Upper lobe of left lung (tissue), 6 donors: ENCODE results near the gene FAM174C. TPM values are rescaled to one million over a fixed set of nuclear protein-coding genes. Genes with fewer than 3 reads are reported as not detected.

Experiments used
- ATAC-seq, 2 donors: fragments of 200-7000 bp; cut with Tn5 transposase; one replicate each; pipeline ENCODE4 v1.9.1; 2022; ENCODE audit warnings: mild to moderate bottlenecking in 2 of 2, moderate library complexity in 2 of 2; ENCODE audit not compliant: low FRiP score in 2 of 2
- DNase-seq, 2 donors: peaks; one replicate each; pipeline ENCODE4 v3.0.0-alpha.2; 2019 to 2020
- H3K27ac ChIP-seq, 4 donors: fragments of 200-600 bp; sonication (generic); one replicate each; pipeline ENCODE4 v1.5.1; 2016 to 2019
- H3K27me3 ChIP-seq, 4 donors: fragments of 200-600 bp; sonication (generic); one replicate each; pipeline ENCODE4 v1.5.1; 2017 to 2019
- H3K36me3 ChIP-seq, 4 donors: fragments of 200-600 bp; sonication (generic); one replicate each; pipeline ENCODE4 v1.5.1; 2016 to 2019
- H3K4me1 ChIP-seq, 4 donors: fragments of 200-600 bp; sonication (generic); one replicate each; pipeline ENCODE4 v1.5.1; 2018 to 2019
- H3K4me3 ChIP-seq, 4 donors: fragments of 200-600 bp; sonication (generic); one replicate each; pipeline ENCODE4 v1.5.1; 2017 to 2019; ENCODE audit warnings: mild to moderate bottlenecking in 2 of 4, moderate library complexity in 1 of 4
- H3K9me3 ChIP-seq, 4 donors: fragments of 200-600 bp; sonication (generic); one replicate each; pipeline ENCODE4 v1.5.1; 2018 to 2019
- EP300 ChIP-seq, 4 donors: sonication (generic); formaldehyde crosslinking; IDR thresholded peaks; one replicate each; pipeline ENCODE4 v1.5.1; 2017; ENCODE audit warnings: antibody characterized with exemption in 4 of 4, control low read depth in 2 of 4
- POLR2A ChIP-seq, 4 donors: fragments of 450-650 bp; IDR thresholded peaks; one replicate each; pipeline ENCODE4 v1.5.1; 2016 to 2017; ENCODE audit warnings: antibody characterized with exemption in 4 of 4, mild to moderate bottlenecking in 2 of 4
- POLR2AphosphoS5 ChIP-seq, 2 donors: sonication (generic); formaldehyde crosslinking; IDR thresholded peaks; one replicate each; pipeline ENCODE4 v1.5.1; 2017; ENCODE audit warnings: antibody characterized with exemption in 2 of 2
- WGBS, 2 donors: methylation state at CpG; one replicate each; pipeline ENCODE4 v1.1.5; 2017 to 2018; 5-methylcytosine and 5-hydroxymethylcytosine counted together
- total RNA-seq, 6 donors: library from RNA; depleted of rRNA in 4 of 6; stranded (reverse); fragments of >200 nt in 4 of 6; gene quantifications; one replicate each; pipeline versions ENCODE4 v1.1.0 to v1.2.1, GENCODE V29; 2016 to 2021
- TF ChIP-seq, protein P1 (sequence below), 6 experiments: fragments of 450-650 bp in 4 of 6; fragments of 200-600 bp in 2 of 6; sonication (generic) in 2 of 6; IDR thresholded peaks; one replicate each; pipeline ENCODE4 v1.5.1; 2016 to 2019; ENCODE audit warnings: antibody characterized with exemption in 6 of 6
- donor health status: DM: no; HTN: no; CAD: no; lungs with moderate emphysema.
- donor health status: DM: no; HTN: yes; CAD: no; lungs with severe emphysema.

The FAM174C gene
- total RNA-seq, 6 donors from 2014 or later = 43.0 to 85.3 (median 59.6) TPM

DNA sequence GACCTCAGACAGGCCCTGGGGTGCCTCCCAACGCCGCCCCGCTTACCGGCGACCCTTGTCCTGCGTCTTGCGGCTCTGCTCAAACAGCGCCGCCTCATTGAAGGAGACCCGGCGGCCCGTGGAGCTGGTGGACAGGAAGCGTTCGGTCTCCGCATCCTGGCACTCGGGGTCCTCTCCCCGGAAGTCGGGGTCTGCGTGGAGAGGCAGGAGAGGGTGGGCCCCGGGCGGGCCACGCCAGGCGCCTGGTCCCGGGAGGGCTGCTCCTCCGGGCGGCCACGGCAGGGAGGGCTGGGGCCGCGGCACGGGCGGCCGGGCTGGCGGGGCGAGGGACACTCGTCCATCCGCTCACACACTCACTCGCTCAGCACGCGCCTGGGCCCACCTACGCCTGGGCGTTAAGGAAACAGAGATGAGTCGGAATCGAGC, 40.4 kb upstream of the FAM174C start:
- Histone ChIP-seq H3K4me3 (no peak overlapping the region), H3K4me1 (peaks cover 35 to 63% (median 40%) of the 10 kb centered on the region in 4 donors), H3K27me3 (peaks cover 0 to 9% (median 3%) of the 10 kb centered on the region in 4 donors), H3K27ac (no peak overlapping the region), H3K36me3 (no peaks in the 10 kb centered on the region), H3K9me3 (no peaks in the 10 kb centered on the region)
- ATAC-seq = no peak
- 93 to 94% methylated on average over 43 of the region's 43 CpGs for WGBS, 2 donors
- DNase-seq = peak in 1 of 2 donors; percentile 86
- TF ChIP-seq EP300 (IDR thresholded peaks at IDR 0.05) = no peak
- TF ChIP-seq, protein P1, sequence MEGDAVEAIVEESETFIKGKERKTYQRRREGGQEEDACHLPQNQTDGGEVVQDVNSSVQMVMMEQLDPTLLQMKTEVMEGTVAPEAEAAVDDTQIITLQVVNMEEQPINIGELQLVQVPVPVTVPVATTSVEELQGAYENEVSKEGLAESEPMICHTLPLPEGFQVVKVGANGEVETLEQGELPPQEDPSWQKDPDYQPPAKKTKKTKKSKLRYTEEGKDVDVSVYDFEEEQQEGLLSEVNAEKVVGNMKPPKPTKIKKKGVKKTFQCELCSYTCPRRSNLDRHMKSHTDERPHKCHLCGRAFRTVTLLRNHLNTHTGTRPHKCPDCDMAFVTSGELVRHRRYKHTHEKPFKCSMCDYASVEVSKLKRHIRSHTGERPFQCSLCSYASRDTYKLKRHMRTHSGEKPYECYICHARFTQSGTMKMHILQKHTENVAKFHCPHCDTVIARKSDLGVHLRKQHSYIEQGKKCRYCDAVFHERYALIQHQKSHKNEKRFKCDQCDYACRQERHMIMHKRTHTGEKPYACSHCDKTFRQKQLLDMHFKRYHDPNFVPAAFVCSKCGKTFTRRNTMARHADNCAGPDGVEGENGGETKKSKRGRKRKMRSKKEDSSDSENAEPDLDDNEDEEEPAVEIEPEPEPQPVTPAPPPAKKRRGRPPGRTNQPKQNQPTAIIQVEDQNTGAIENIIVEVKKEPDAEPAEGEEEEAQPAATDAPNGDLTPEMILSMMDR (IDR thresholded peaks at IDR 0.05) = no peak
- TF ChIP-seq POLR2AphosphoS5 (IDR thresholded peaks at IDR 0.05) = no peak
- no peak for TF ChIP-seq POLR2A (IDR thresholded peaks at IDR 0.05)

DNA sequence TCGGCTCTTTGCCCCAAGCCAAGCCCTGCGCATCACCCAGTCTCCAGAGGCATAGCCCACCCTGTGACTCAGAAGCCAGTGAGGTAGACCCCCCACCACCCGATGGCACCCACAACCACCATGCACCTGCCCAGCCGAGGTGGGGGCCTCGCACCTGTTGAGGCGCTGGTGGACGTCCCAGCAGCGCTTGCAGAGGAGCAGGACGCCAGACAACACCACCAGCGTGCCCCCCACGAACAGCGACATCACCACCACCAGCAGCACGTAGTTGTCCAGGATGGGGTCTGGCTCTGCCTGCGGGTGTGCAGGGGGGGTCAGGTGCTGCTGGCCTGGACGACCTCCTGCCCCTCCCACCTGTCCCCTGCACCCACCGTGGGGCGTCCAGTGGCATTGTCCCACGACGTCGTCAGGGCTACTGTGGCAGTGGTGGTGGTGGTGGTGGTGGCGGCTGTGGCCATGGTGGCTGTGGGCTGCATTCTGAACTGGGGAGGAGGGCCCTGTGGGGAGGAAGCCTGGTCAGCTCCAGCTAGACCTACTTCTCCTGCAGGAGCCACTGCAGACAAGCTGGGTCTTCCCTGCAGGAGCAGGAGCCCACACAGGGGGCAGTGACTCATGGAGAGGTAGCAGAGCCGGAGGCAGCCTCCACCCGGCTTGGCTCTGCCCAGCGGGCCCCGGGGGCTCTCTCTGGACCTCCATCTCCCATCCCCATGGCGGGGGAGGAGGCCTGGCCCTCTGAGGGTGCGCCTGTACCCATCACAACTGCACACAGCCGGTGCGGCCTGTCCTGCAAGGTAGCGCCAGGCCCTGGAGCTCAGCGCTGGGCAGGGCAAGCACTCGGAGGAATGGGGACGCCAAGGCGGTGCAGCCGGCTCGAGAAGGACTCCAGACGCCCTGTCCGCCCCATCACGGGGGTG, 39.4 kb upstream of the FAM174C start:
- TF ChIP-seq, protein P1 (IDR thresholded peaks at IDR 0.05) = no peak
- TF ChIP-seq POLR2AphosphoS5 (IDR thresholded peaks at IDR 0.05) (no peak), POLR2A (IDR thresholded peaks at IDR 0.05) (no peak), EP300 (IDR thresholded peaks at IDR 0.05) (no peak)
- Histone ChIP-seq H3K27ac (no peak overlapping the region), H3K4me1 (peaks cover 44 to 65% (median 45%) of the 10 kb centered on the region in 4 donors), H3K9me3 (no peaks in the 10 kb centered on the region), H3K4me3 (no peak overlapping the region), H3K27me3 (peaks cover 0 to 9% (median 3%) of the 10 kb centered on the region in 4 donors), H3K36me3 (no peaks in the 10 kb centered on the region)
- WGBS, 2 donors = 83 to 89% methylated on average over 6 to 33 of the region's 39 CpGs
- DNase-seq (peak in 1 of 2 donors; percentile 80), ATAC-seq (no peak)

DNA sequence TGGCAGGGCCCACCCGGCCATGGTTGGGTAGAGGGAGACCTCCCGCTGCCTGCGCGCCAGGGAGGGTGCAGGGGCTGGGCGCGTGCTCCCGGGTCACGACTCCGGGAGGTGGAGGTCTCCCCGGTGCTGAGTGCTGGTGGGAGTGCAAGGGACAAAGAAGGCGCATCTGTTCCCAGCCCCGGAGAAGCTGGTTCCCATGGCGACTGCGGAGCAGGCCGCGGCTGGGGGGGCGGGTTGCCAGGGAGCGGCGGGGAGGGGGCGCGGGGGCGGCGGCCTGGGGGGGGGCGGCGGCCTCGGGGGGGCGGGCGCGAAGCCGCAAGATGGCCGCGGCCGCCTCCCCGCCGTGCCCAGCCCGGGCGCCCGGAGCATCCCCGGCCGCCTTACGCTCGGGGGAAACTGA, 38.8 kb upstream of the FAM174C start:
- Histone ChIP-seq H3K9me3 (no peaks in the 10 kb centered on the region), H3K4me1 (peaks cover 47 to 68% (median 51%) of the 10 kb centered on the region in 4 donors), H3K27me3 (peaks cover 0 to 9% (median 3%) of the 10 kb centered on the region in 4 donors), H3K4me3 (peak overlapping the region in 3 of 4 donors; percentile 51 to 53 (median 53)), H3K27ac (no peak overlapping the region), H3K36me3 (no peaks in the 10 kb centered on the region)
- TF ChIP-seq EP300 (IDR thresholded peaks at IDR 0.05) (no peak), POLR2A (IDR thresholded peaks at IDR 0.05) (no peak), POLR2AphosphoS5 (IDR thresholded peaks at IDR 0.05) (no peak)
- WGBS, 2 donors = 25% methylated on average over 35 of the region's 42 CpGs; no CpG with 5 or more reads in 1 of the 2 donors
- DNase-seq = no peak
- ATAC-seq = no peak

DNA sequence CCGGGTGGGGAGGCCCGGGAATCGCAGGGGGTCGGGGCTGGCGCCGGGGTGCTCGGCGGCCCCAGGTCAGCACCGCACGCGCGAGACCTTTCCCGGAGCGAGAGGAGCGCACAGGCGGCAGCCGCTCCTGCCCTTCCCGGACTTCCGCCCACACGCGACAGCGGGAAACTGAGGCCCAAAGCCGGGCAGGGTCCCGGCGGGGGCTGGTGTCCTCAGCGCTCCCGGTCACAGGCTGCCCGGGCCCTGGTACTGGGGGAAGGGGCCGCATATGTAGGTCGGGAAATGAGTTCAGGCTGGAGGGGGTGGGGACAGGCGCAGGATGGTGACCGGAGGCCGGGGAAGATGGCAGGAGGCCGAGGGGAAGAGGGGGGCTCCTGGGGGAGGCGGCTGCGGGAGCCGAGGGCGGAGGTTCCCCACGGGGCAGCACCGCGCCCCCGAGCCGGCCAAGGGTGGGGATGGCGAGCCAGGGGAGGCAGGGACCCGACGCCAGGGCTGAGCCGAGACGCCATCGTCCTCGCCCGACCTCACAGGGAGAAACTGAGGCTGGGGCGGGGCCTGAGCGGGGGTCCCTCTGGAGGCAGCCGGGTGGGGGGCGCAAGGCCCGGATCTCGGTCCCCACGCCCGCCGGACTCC, 38.2 kb upstream of the FAM174C start:
- Histone ChIP-seq H3K36me3 (no peaks in the 10 kb centered on the region), H3K27me3 (peaks cover 0 to 9% (median 3%) of the 10 kb centered on the region in 4 donors), H3K4me3 (peak overlapping the region; percentile 25 to 53 (median 52)), H3K27ac (peak overlapping the region in 1 of 4 donors; percentile 72), H3K9me3 (no peaks in the 10 kb centered on the region), H3K4me1 (peaks cover 47 to 67% (median 52%) of the 10 kb centered on the region in 4 donors)
- no peak for ATAC-seq
- DNase-seq = peak in 1 of 2 donors; percentile 87
- TF ChIP-seq EP300 (IDR thresholded peaks at IDR 0.05) (no peak), POLR2A (IDR thresholded peaks at IDR 0.05) (no peak), POLR2AphosphoS5 (IDR thresholded peaks at IDR 0.05) (no peak)
- TF ChIP-seq, protein P1 (IDR thresholded peaks at IDR 0.05) = no peak
- WGBS, 2 donors = 2% methylated on average over 20 of the region's 60 CpGs; no CpG with 5 or more reads in 1 of the 2 donors
